Measurements from ENCODE around the gene PRH2.

The PRH2 gene

DNA sequence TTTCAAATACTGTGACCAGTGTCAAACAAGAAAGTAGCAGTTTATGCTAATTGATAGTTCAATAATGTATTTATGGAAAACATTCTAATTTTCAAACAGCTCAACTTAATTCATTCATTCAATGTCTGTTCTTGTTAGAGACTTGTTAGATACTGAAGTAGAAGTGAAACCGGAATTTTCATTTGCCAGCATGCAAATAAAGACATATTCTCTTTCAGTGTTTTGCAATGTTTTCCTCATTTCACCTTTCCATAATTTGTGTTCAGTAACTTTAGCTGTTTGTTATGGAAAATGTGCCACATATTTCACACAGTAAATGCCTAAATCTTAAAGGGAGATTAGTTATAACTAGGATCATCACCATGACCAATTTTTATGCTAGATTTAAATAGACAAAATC is 36.4 kb downstream of the PRH2 start:
- DNase-seq = no peak

DNA sequence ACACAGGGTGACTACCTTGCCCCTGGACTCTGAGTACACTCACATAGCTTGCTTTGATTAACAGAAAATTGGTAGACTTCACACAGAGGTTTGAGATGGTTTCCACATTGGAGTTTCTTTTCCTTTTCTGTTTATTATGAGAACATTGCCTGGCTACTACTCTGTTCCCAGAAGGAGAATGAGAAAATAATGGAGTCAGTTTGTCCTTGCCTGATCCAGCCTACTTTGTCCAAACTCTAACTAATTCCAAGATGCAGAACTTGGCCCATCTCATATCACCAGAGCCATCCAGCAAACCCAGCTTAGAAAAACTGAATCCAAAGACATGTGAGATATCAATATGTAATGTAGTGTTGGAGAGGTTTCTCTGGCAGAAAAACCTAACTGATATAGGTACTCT is 37.3 kb downstream of the PRH2 start:
- no peak for DNase-seq

DNA sequence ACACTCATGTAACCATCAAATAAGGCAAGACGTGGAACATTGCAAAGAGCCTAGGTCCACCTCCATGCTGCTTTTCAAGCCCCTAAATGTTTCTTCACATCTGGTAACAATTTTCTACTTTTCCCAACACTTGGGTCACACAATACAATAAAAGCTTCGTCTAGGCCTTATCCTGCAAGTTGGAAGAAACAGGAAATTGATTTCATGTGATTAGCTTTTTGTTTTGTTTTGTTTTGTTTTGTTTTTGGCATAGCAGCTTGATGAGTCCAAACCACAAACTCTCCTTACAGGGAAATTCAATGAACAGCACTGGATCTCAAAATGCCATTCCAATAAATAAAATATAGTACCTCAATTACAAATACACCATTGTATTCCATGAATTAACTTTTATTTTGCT is 38.4 kb downstream of the PRH2 start:
- DNase-seq = no peak

GRCh38 chr12:10968765-10969456 is 39.9 kb downstream of the PRH2 start:
- no peak for DNase-seq

DNA sequence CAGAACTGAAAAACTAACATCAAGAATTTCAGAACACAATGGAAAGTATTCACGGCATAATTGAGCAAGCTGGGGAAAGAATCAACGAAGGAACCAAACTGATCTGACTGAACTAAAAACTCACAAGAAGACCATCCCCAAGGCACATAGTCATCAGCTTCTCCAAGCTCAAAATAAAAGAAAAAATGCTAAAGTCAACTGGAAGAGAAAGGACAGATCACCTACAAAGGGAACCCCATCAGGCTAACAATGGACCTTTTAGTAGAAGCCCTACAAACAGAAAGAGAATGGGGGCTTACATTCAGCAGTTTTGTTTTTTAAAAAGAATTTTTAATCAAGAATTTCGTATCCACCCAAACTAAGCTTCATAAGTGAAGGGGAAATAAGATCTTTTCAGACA is 45.9 kb downstream of the PRH2 start:
- DNase-seq = no peak

- DNase-seq = no peak
Observed at GRCh38 chr12:10982244-10982643, 53.2 kb downstream of the PRH2 start.

Measured in activated CD4-positive, alpha-beta T cell treated with anti-CD3 and anti-CD28 coated beads, Interleukin-2, amount 50 U/mL, for 4 hours (primary cell).